Neural crest cell (in vitro differentiated cells): ENCODE data around the gene NEXN. TPM values are rescaled to one million over a fixed set of nuclear protein-coding genes. Genes with fewer than 3 reads are reported as not detected.

Experiments
- DNase-seq: peaks from one replicate; pipeline ENCODE4 v3.0.0; 2021; ENCODE audit warnings: low read depth, mixed read lengths, low spot score
- H3K27ac Mint-ChIP-seq: one replicate; pipeline ENCODE4 v1.8.0; 2021; ENCODE audit warnings: mild to moderate bottlenecking, mixed read lengths; ENCODE audit not compliant: unreplicated experiment
- H3K27me3 Mint-ChIP-seq: 2 replicates; pipeline ENCODE4 v1.8.0; 2021; ENCODE audit warnings: low read depth, mild to moderate bottlenecking, mixed read lengths
- H3K36me3 Mint-ChIP-seq: 2 replicates; pipeline ENCODE4 v1.8.0; 2021; ENCODE audit warnings: low read depth, mild to moderate bottlenecking, mixed read lengths
- H3K4me1 Mint-ChIP-seq: 2 replicates; pipeline ENCODE4 v1.8.0; 2021; ENCODE audit warnings: mixed read lengths
- H3K4me3 Mint-ChIP-seq: one replicate; pipeline ENCODE4 v1.8.0; 2021; ENCODE audit warnings: mild to moderate bottlenecking, mixed read lengths
- H3K9me3 Mint-ChIP-seq: 2 replicates; pipeline ENCODE4 v1.8.0; 2021; ENCODE audit warnings: mixed read lengths
- CTCF ChIP-seq: fragments of 200-600 bp; sonication (generic); conservative IDR thresholded peaks from 2 replicates; pipeline ENCODE4 v1.5.0; 2021; ENCODE audit warnings: antibody characterized with exemption, mild to moderate bottlenecking
- total RNA-seq: library from RNA; stranded (reverse); gene quantifications from 2 replicates; pipeline ENCODE4 v1.2.1, GENCODE V29; 2021

The NEXN gene
- total RNA-seq, 1 donor from 2014 or later, result 1.2 TPM

GRCh38 chr1:77938651-77939050 is 50.2 kb downstream of the NEXN start:
- Mint-ChIP-seq H3K27me3 (no peaks in the 10 kb centered on the region), H3K4me3 (no peak overlapping the region), H3K9me3 (no peaks in the 10 kb centered on the region), H3K36me3 (peaks cover 19% of the 10 kb centered on the region), H3K4me1 (no peaks in the 10 kb centered on the region), H3K27ac (no peak overlapping the region)
- no peak for DNase-seq
- TF ChIP-seq CTCF, result no peak

- Mint-ChIP-seq H3K36me3 (peaks cover 22% of the 10 kb centered on the region), H3K4me3 (no peak overlapping the region), H3K4me1 (no peaks in the 10 kb centered on the region), H3K27ac (no peak overlapping the region), H3K27me3 (no peaks in the 10 kb centered on the region), H3K9me3 (no peaks in the 10 kb centered on the region)
- DNase-seq, result no peak
- TF ChIP-seq CTCF, result no peak
Measured at GRCh38 chr1:77940921-77941570, 52.6 kb downstream of the NEXN start.

GRCh38 chr1:77942400-77943140 is 54.1 kb downstream of the NEXN start:
- Mint-ChIP-seq H3K27ac (no peak overlapping the region), H3K4me3 (no peak overlapping the region), H3K36me3 (peaks cover 25% of the 10 kb centered on the region), H3K4me1 (no peaks in the 10 kb centered on the region), H3K9me3 (no peaks in the 10 kb centered on the region), H3K27me3 (no peaks in the 10 kb centered on the region)
- no peak for DNase-seq
- no peak for TF ChIP-seq CTCF

GRCh38 chr1:77945345-77945744 is 56.9 kb downstream of the NEXN start:
- Mint-ChIP-seq H3K9me3 (no peaks in the 10 kb centered on the region), H3K4me3 (no peak overlapping the region), H3K36me3 (peaks cover 26% of the 10 kb centered on the region), H3K4me1 (peaks cover 10% of the 10 kb centered on the region), H3K27me3 (no peaks in the 10 kb centered on the region), H3K27ac (no peak overlapping the region)
- no peak for DNase-seq
- no peak for TF ChIP-seq CTCF

- no peak overlapping the region for H3K4me3 Mint-ChIP-seq
Measured at GRCh38 chr1:77948841-77949424, 60.5 kb downstream of the NEXN start.

More at GRCh38 chr1:77948841-77949424, 60.5 kb downstream of the NEXN start:
- no peak for DNase-seq
- H3K9me3 Mint-ChIP-seq, result no peaks in the 10 kb centered on the region
- no peak overlapping the region for H3K27ac Mint-ChIP-seq
- H3K27me3 Mint-ChIP-seq, result no peaks in the 10 kb centered on the region
- H3K4me1 Mint-ChIP-seq, result peaks cover 13% of the 10 kb centered on the region
- TF ChIP-seq CTCF, result no peak
- peaks cover 17% of the 10 kb centered on the region for H3K36me3 Mint-ChIP-seq
